ENCODE data around the gene FRMD4A.

- no peak for TF ChIP-seq CTCF (IDR thresholded peaks at IDR 0.05)
- TF ChIP-seq TCF12 (IDR thresholded peaks at IDR 0.05): peak; percentile 34; the same call in 1 of the 2 replicates
These were observed 290.6 kb downstream of the FRMD4A start for GRCh38 chr10:14039968-14040668.
